H1 (cell line): ENCODE results near the gene TEX22. TPM values are rescaled to one million over a fixed set of nuclear protein-coding genes. Genes with fewer than 3 reads are reported as not detected.
A peak's percentile ranks its signal among the peaks of the same experiment; 100 is the strongest.

ENCODE experiments used
- CTCF ChIA-PET: fragments of 300-600 bp; sonication (Branson Sonifier 250); formaldehyde crosslinking; loops from one replicate; lab custom pipeline; 2021; ENCODE audit not compliant: partially characterized antibody; lab: Charles Lee
- POLR2A ChIA-PET: fragments of 300-600 bp; sonication (Branson Sonifier 250); formaldehyde crosslinking; loops from one replicate; lab custom pipeline; 2021; ENCODE audit warnings: inconsistent platforms; ENCODE audit not compliant: partially characterized antibody; lab: Charles Lee
- DNase-seq, 2 experiments: peaks; one replicate each; pipeline versions ENCODE4 v3.0.0 to v3.0.0-alpha.2; 2010 to 2022; ENCODE audit warnings: low spot score in 2 of 2, low read depth in 1 of 2, mixed read lengths in 1 of 2
- FAIRE-seq: peaks from 2 replicates; lab custom pipeline; 2011; peaks lifted over from hg19 to GRCh38; lab: Jason Lieb, UNC
- H2AFZ ChIP-seq: 2 replicates; pipeline ENCODE4 v1.8.1; 2012; ENCODE audit warnings: low read length, inconsistent platforms
- H2AK5ac ChIP-seq: 2 replicates; pipeline ENCODE4 v1.6.1; 2013; ENCODE audit warnings: low read depth, low read length
- H2BK120ac ChIP-seq: replicated peaks from 2 replicates; pipeline ENCODE3; 2013; ENCODE audit warnings: low read depth, low read length, inconsistent platforms
- H2BK12ac ChIP-seq: 2 replicates; pipeline ENCODE4 v1.6.1; 2013; ENCODE audit warnings: low read depth, low read length
- H2BK15ac ChIP-seq: 2 replicates; pipeline ENCODE4 v1.6.1; 2013; ENCODE audit warnings: low read length
- H2BK20ac ChIP-seq: 2 replicates; pipeline ENCODE4 v1.6.1; 2013; ENCODE audit warnings: low read length
- H2BK5ac ChIP-seq: 2 replicates; pipeline ENCODE4 v1.6.1; 2013; ENCODE audit warnings: low read depth, low read length
- H3K14ac ChIP-seq: 2 replicates; pipeline ENCODE4 v1.6.1; 2013; ENCODE audit warnings: inconsistent platforms; ENCODE audit not compliant: insufficient read length
- H3K18ac ChIP-seq: 2 replicates; pipeline ENCODE4 v1.6.1; 2013; ENCODE audit warnings: low read length; ENCODE audit errors: extremely low read depth
- H3K23ac ChIP-seq: 2 replicates; pipeline ENCODE4 v1.6.1; 2013; ENCODE audit warnings: inconsistent platforms; ENCODE audit not compliant: insufficient read length
- H3K23me2 ChIP-seq: 2 replicates; pipeline ENCODE4 v1.6.1; 2013; ENCODE audit warnings: low read depth, low read length
- H3K27ac ChIP-seq: 2 replicates; pipeline ENCODE4 v1.6.1; 2011; ENCODE audit warnings: low read depth, low read length, inconsistent platforms
- H3K27me3 ChIP-seq, 4 experiments: replicated peaks in 1 of 4; 1 replicate in 1 of 4; 2 replicates in 3 of 4; pipeline versions ENCODE4 v1.6.1 to v1.8.1; 2011 to 2013; ENCODE audit warnings: low read length in 3 of 4, mild to moderate bottlenecking in 3 of 4, inconsistent platforms in 2 of 4, mixed read lengths in 2 of 4, moderate library complexity in 1 of 4; ENCODE audit not compliant: control insufficient read depth in 3 of 4, insufficient read depth in 3 of 4; ENCODE audit errors: extremely low read depth in 1 of 4
- H3K36me3 ChIP-seq, 4 experiments: 2 replicates each; pipeline versions ENCODE4 v1.6.1 to v1.8.1; 2011 to 2013; ENCODE audit warnings: mild to moderate bottlenecking in 4 of 4, low read length in 3 of 4, moderate library complexity in 2 of 4, control low read depth in 1 of 4, inconsistent platforms in 1 of 4; ENCODE audit not compliant: insufficient read depth in 4 of 4, control insufficient read depth in 2 of 4
- H3K4ac ChIP-seq: replicated peaks from 2 replicates; pipeline ENCODE3; 2013; ENCODE audit warnings: low read length, low read depth, mixed read lengths, inconsistent platforms; ENCODE audit not compliant: insufficient read length
- H3K4me1 ChIP-seq, 4 experiments: replicated peaks in 1 of 4; 1 replicate in 1 of 4; 2 replicates in 3 of 4; pipeline versions ENCODE4 v1.6.1 to v1.8.1; 2011 to 2013; ENCODE audit warnings: low read length in 3 of 4, inconsistent platforms in 2 of 4, mixed read lengths in 1 of 4; ENCODE audit not compliant: insufficient read depth in 4 of 4, control insufficient read depth in 3 of 4
- H3K4me2 ChIP-seq, 2 experiments: 2 replicates each; pipeline versions ENCODE4 v1.6.1 to v1.8.1; 2011 to 2013; ENCODE audit warnings: low read depth in 2 of 2, low read length in 2 of 2, control low read depth in 1 of 2, inconsistent platforms in 1 of 2, mild to moderate bottlenecking in 1 of 2; ENCODE audit not compliant: insufficient read depth in 1 of 2
- H3K4me3 ChIP-seq, 4 experiments: fragments of 200-600, 300-600 bp in 1 of 4; sonication (generic), shearing (Covaris generic), sonication (Bioruptor Twin) in 1 of 4; 2 replicates each; pipeline versions ENCODE4 v1.5.1 to v1.8.1; 2011 to 2016; ENCODE audit warnings: low read length in 4 of 4, low read depth in 3 of 4, control low read depth in 2 of 4, inconsistent platforms in 2 of 4, mild to moderate bottlenecking in 2 of 4, mixed read lengths in 1 of 4, moderate library complexity in 1 of 4; ENCODE audit not compliant: insufficient read depth in 2 of 4; ENCODE audit errors: extremely low read depth in 1 of 4
- H3K56ac ChIP-seq: replicated peaks from 2 replicates; pipeline ENCODE3; 2013; ENCODE audit warnings: low read depth, mild to moderate bottlenecking, mixed read lengths, low read length, inconsistent platforms; ENCODE audit not compliant: insufficient read length
- H3K79me1 ChIP-seq: 2 replicates; pipeline ENCODE4 v1.6.1; 2013; ENCODE audit warnings: low read depth, low read length, control low read depth
- H3K79me2 ChIP-seq, 2 experiments: 2 replicates each; pipeline versions ENCODE4 v1.6.1 to v1.8.1; 2012 to 2013; ENCODE audit warnings: low read length in 2 of 2, mild to moderate bottlenecking in 2 of 2, inconsistent platforms in 1 of 2; ENCODE audit not compliant: insufficient read depth in 2 of 2, control insufficient read depth in 1 of 2
- H3K9ac ChIP-seq, 4 experiments: replicated peaks in 1 of 4; 1 replicate in 1 of 4; 2 replicates in 3 of 4; pipeline versions ENCODE4 v1.6.1 to v1.8.1; 2011 to 2013; ENCODE audit warnings: low read depth in 3 of 4, low read length in 3 of 4, control low read depth in 2 of 4, mild to moderate bottlenecking in 2 of 4, moderate library complexity in 2 of 4, inconsistent platforms in 1 of 4; ENCODE audit errors: extremely low read depth in 1 of 4
- H3K9me3 ChIP-seq, 2 experiments: 2 replicates each; pipeline versions ENCODE4 v1.6.1 to v1.8.1; 2012 to 2013; ENCODE audit warnings: mild to moderate bottlenecking in 2 of 2, moderate library complexity in 2 of 2, control low read depth in 1 of 2, inconsistent platforms in 1 of 2, low read depth in 1 of 2, low read length in 1 of 2, mixed read lengths in 1 of 2; ENCODE audit not compliant: insufficient read depth in 2 of 2
- H4K20me1 ChIP-seq, 2 experiments: replicated peaks in 1 of 2; 2 replicates each; pipeline versions ENCODE3 to v1.8.1; 2011 to 2013; ENCODE audit warnings: inconsistent platforms in 2 of 2, low read length in 2 of 2, mild to moderate bottlenecking in 1 of 2; ENCODE audit not compliant: insufficient read depth in 2 of 2, control insufficient read depth in 1 of 2
- H4K5ac ChIP-seq: 2 replicates; pipeline ENCODE4 v1.6.1; 2013; ENCODE audit warnings: low read length, low read depth, mixed read lengths, inconsistent platforms; ENCODE audit not compliant: insufficient read length
- H4K8ac ChIP-seq: 2 replicates; pipeline ENCODE4 v1.8.0; 2013; ENCODE audit warnings: mild to moderate bottlenecking, moderate library complexity, low read length, inconsistent platforms; ENCODE audit not compliant: insufficient read depth; ENCODE audit errors: extremely low read depth
- H4K91ac ChIP-seq: replicated peaks from 2 replicates; pipeline ENCODE3; 2013; ENCODE audit warnings: low read length, mixed read lengths, inconsistent platforms; ENCODE audit not compliant: insufficient read length
- BCL11A ChIP-seq, 2 experiments: IDR thresholded peaks; one replicate each; pipeline ENCODE4 v1.6.1; 2011; ENCODE audit warnings: low read depth in 2 of 2, low read length in 2 of 2, mild to moderate bottlenecking in 2 of 2
- CHD2 ChIP-seq: IDR thresholded peaks from 2 replicates; pipeline ENCODE4 v1.6.1; 2012; ENCODE audit warnings: low read length, improper control_type of control experiment
- CTBP2 ChIP-seq: IDR thresholded peaks from 2 replicates; pipeline ENCODE4 v1.7.0; 2011; ENCODE audit warnings: borderline replicate concordance, mild to moderate bottlenecking, moderate library complexity, mixed read lengths, low read length; ENCODE audit not compliant: insufficient read depth, insufficient read length
- GTF2F1 ChIP-seq: IDR thresholded peaks from 2 replicates; pipeline ENCODE4 v1.6.1; 2012; ENCODE audit warnings: low read depth, low read length, improper control_type of control experiment, borderline replicate concordance
- KDM5A ChIP-seq: fragments of 200-600 bp; IDR thresholded peaks from 2 replicates; pipeline ENCODE4 v1.7.1; 2012; ENCODE audit warnings: mild to moderate bottlenecking, low read length, inconsistent platforms, mixed read lengths
- MAFK ChIP-seq: IDR thresholded peaks from 2 replicates; pipeline ENCODE4 v1.6.1; 2012; ENCODE audit warnings: low read depth, mild to moderate bottlenecking, improper control_type of control experiment, low read length
- NRF1 ChIP-seq: IDR thresholded peaks from 2 replicates; pipeline ENCODE4 v1.6.1; 2011; ENCODE audit warnings: mild to moderate bottlenecking, low read depth, low read length, improper control_type of control experiment
- POU5F1 ChIP-seq: IDR thresholded peaks from 2 replicates; pipeline ENCODE4 v1.6.1; 2011; ENCODE audit warnings: low read depth, mild to moderate bottlenecking, low read length, moderate library complexity
- RBBP5 ChIP-seq: IDR thresholded peaks from 2 replicates; pipeline ENCODE4 v1.7.1; 2012; ENCODE audit warnings: low read depth, mild to moderate bottlenecking, inconsistent platforms, low read length, moderate library complexity, borderline replicate concordance
- SIN3A ChIP-seq, 2 experiments: IDR thresholded peaks in 1 of 2; conservative IDR thresholded peaks in 1 of 2; 2 replicates each; pipeline ENCODE4 v1.6.1; 2011 to 2012; ENCODE audit warnings: low read length in 2 of 2, improper control_type of control experiment in 1 of 2, low read depth in 1 of 2, mild to moderate bottlenecking in 1 of 2
- SIRT6 ChIP-seq: IDR thresholded peaks from one replicate; pipeline ENCODE4 v1.7.1; 2012; ENCODE audit warnings: low read length, inconsistent platforms
- SP1 ChIP-seq: IDR thresholded peaks from 2 replicates; pipeline ENCODE4 v1.6.1; 2011; ENCODE audit warnings: low read depth, low read length
- TBP ChIP-seq: IDR thresholded peaks from 2 replicates; pipeline ENCODE4 v1.6.1; 2011; ENCODE audit warnings: low read depth, low read length, improper control_type of control experiment
- ZNF274 ChIP-seq: IDR thresholded peaks from 2 replicates; pipeline ENCODE4 v1.7.0; 2012; ENCODE audit warnings: low read length, borderline replicate concordance; ENCODE audit errors: extremely low read depth
- WGBS, 2 experiments: shearing (Covaris generic) in 1 of 2; methylation state at CpG; one replicate each; pipeline versions ENCODE4 v1.1.6 to v1.1.7; 2013 to 2015; ENCODE audit warnings: low lambda C conversion rate in 2 of 2, mixed read lengths in 2 of 2, inconsistent platforms in 1 of 2, low coverage in 1 of 2, missing lambda C conversion rate in 1 of 2; ENCODE audit not compliant: insufficient replicate concordance in 2 of 2, insufficient coverage in 1 of 2, insufficient read length in 1 of 2; ENCODE audit errors: extremely low coverage in 1 of 2, missing lambda C conversion rate in 1 of 2; 5-methylcytosine and 5-hydroxymethylcytosine counted together
- polyA plus RNA-seq, 7 experiments: library from polyadenylated mRNA; depleted of rRNA in 3 of 7; stranded (reverse) in 5 of 7; unstranded in 2 of 7; fragments of >200 nt in 5 of 7; fragments of 200-250 nt in 2 of 7; gene quantifications; 1 replicate in 5 of 7; 2 replicates in 1 of 7; 4 replicates in 1 of 7; pipeline versions ENCODE4 v1.2.1 to v1.2.3, GENCODE V29; 2011 to 2013; ENCODE audit warnings: missing spikeins in 2 of 7, mixed read lengths in 2 of 7
- total RNA-seq: library from RNA; stranded (reverse); fragmentation: NEBNext Ultra II Directional; extraction: Animal tissue kit (Norgen Biotek cat#: 25700); gene quantifications from 2 replicates; pipeline ENCODE4 v1.2.1, GENCODE V29; 2021

Gene TEX22
- total and polyA plus RNA-seq, 2 of the 8 experiments (the other 6 are each of a cell fraction or from before 2014, with no cell fraction given) = 0.24 to 0.39 TPM

- ChIA-PET CTCF (interaction anchor here (0.7 to 1.9 kb wide), 6 partner anchors 13 to 150 kb away, joined by 3 to 5 read pairs (median 4); no protein-coding TSS in a partner anchor), POLR2A (no interaction called here)
- H3K27me3 ChIP-seq = no peaks in the 10 kb centered on the region
- WGBS, 2 experiments = 60% methylated on average over 9 of the region's 9 CpGs; no CpG with 5 or more reads in 1 of the 2 experiments
- H2AK5ac ChIP-seq = no peak overlapping the region
- no peak overlapping the region for H2BK20ac ChIP-seq
- H4K20me1 ChIP-seq = peaks cover 0 to 16% of the 10 kb centered on the region in 2 experiments
- H4K8ac ChIP-seq = peak overlapping the region; percentile 35
- no peak overlapping the region for H2BK5ac ChIP-seq
- H4K5ac ChIP-seq = peak overlapping the region; percentile 43
- no peaks in the 10 kb centered on the region for H3K23me2 ChIP-seq
- no peak overlapping the region for H3K9ac ChIP-seq
- peak overlapping the region in 1 of 2 experiments; percentile 27; a peak in 1 of 4 replicates for H3K4me2 ChIP-seq
- H2BK12ac ChIP-seq = no peak overlapping the region
- H3K79me1 ChIP-seq = no peaks in the 10 kb centered on the region
- DNase-seq (no peak), FAIRE-seq (no peak)
- peaks cover 0 to 13% (median 4%) of the 10 kb centered on the region in 4 experiments; a peak in 5 of 7 replicates for H3K4me1 ChIP-seq
- H4K91ac ChIP-seq = no peak overlapping the region
- H2AFZ ChIP-seq = no peak overlapping the region
- no peak overlapping the region for H3K27ac ChIP-seq
- no peak overlapping the region for H3K4me3 ChIP-seq
- H3K9me3 ChIP-seq = no peaks in the 10 kb centered on the region
- no peak overlapping the region for H3K4ac ChIP-seq
- H3K23ac ChIP-seq = no peak overlapping the region
- H2BK15ac ChIP-seq = no peak overlapping the region
- no peaks in the 10 kb centered on the region for H3K79me2 ChIP-seq
- H3K36me3 ChIP-seq = no peaks in the 10 kb centered on the region; a peak in 1 of 8 replicates
- H3K14ac ChIP-seq = no peak overlapping the region
- no peak overlapping the region for H3K18ac ChIP-seq
- no peak overlapping the region for H2BK120ac ChIP-seq
- peak overlapping the region; percentile 6 for H3K56ac ChIP-seq
- no peak for TF ChIP-seq SP1
- no peak for TF ChIP-seq TBP
- TF ChIP-seq CTBP2 = no peak
- no peak for TF ChIP-seq SIN3A (conservative IDR thresholded peaks at IDR 0.05 in 1 of 2, IDR thresholded peaks at IDR 0.05 in 1 of 2; ENCODE audit: low read depth in 1 of 2, low read length in 2 of 2)
- TF ChIP-seq NRF1 = no peak
- TF ChIP-seq KDM5A = no peak
- TF ChIP-seq BCL11A (IDR thresholded peaks at IDR 0.05; ENCODE audit: low read depth in 2 of 2, low read length in 2 of 2) = no peak
- TF ChIP-seq RBBP5 = no peak
- no peak for TF ChIP-seq CHD2
- TF ChIP-seq ZNF274 = no peak
- no peak for TF ChIP-seq SIRT6
- no peak for TF ChIP-seq POU5F1
- TF ChIP-seq MAFK = no peak
- TF ChIP-seq GTF2F1 = no peak
Observed at GRCh38 chr14:105356927-105357326, 41.4 kb upstream of the TEX22 start.
